ENCODE data around the gene AHRR. TPM values are rescaled to one million over a fixed set of nuclear protein-coding genes. Genes with fewer than 3 reads are reported as not detected.

AHRR gene
- polyA plus RNA-seq, 3 donors: 0.15 TPM; not detected in 1

DNA sequence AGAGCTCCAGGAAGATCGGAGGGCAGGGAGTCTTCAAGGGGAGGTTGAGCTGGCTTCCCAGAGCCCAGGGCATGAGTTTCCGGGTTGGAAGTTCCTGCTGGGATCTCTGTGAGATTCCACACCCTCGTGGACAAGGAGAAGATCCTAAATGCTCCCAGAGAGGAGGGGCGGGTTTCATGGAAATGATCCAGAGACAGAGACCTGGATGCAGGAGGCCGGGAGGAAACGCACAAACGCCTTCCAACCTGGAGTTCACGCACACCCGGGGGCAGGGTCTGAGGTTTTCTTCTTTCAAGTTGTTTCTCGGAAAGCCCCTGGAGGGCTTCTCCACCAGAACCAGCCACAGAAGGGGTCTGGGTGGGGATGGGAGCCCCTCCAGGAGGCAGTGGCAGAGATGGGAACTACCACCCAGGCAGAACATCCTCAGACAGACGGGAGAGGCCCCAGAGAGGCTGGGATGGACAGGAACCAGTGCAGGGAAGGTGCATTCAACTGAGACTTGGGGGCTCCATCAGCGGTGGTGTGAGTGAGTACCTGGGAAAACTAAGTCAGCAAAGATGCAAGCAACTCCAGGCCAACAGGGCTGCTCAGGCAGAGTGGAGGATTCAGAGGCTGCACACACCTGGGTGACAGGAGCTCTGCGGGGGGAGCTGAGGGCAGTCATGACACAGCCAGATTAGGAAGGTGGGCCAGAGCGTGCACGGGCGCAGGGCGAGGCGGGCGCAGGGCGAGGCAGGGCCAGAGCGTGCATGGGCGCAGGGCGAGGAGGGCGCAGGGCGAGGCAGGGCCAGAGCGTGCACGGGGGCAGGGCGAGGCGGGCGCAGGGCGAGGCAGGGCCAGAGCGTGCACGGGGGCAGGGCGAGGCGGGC, 69.3 kb downstream of the AHRR start:
- H3K36me3 ChIP-seq (replicated peaks in 1 of 2; ENCODE audit: control insufficient read depth in 1 of 2, insufficient read depth in 2 of 2, low read length in 2 of 2): no peaks in the 10 kb centered on the region
- peaks cover 0 to 16% of the 10 kb centered on the region in 2 donors for H3K4me1 ChIP-seq (ENCODE audit: control insufficient read depth in 1 of 2, insufficient read depth in 2 of 2, low read length in 2 of 2)
- Mint-ChIP-seq H3K36me3 (no peaks in the 10 kb centered on the region), H3K4me3 (peak overlapping the region in 1 of 2 donors; percentile 76), H3K9me3 (peaks cover under 1 to 10% (median 2%) of the 10 kb centered on the region in 7 donors), H3K27me3 (ENCODE audit: low read depth in 3 of 3) (peaks cover 0 to 2% (median 0%) of the 10 kb centered on the region in 3 donors), H3K4me1 (peaks cover 11% of the 10 kb centered on the region), H3K27ac (peak overlapping the region in 1 of 7 donors; percentile 70)
- H3K4me3 ChIP-seq (replicated peaks in 1 of 3; ENCODE audit: low read depth in 2 of 3, low read length in 3 of 3): no peak overlapping the region
- H3K27ac ChIP-seq (ENCODE audit: low read depth in 1 of 2, low read length in 2 of 2): no peak overlapping the region
- intact Hi-C loops (cut with micrococcal nuclease): no loop called here
- no peak for DNase-seq
- no peaks in the 10 kb centered on the region for H3K27me3 ChIP-seq (ENCODE audit: control insufficient read depth in 2 of 2, insufficient read depth in 2 of 2, low read length in 2 of 2)
- H4K20me1 ChIP-seq (ENCODE audit: insufficient read depth, low read length): no peaks in the 10 kb centered on the region
- H3K79me2 ChIP-seq (ENCODE audit: insufficient read depth, low read length): no peaks in the 10 kb centered on the region
- no peak overlapping the region for H2AFZ ChIP-seq (ENCODE audit: insufficient read depth, low read depth, low read length, poor library complexity, severe bottlenecking)
- 94% methylated on average over 28 of the region's 35 CpGs for WGBS (ENCODE audit: insufficient coverage)
- H3K4me2 ChIP-seq (replicated peaks; ENCODE audit: extremely low read depth, low read length, poor library complexity, severe bottlenecking): no peak overlapping the region
- H3K9ac ChIP-seq (ENCODE audit: insufficient read depth, low read length, poor library complexity, severe bottlenecking): no peak overlapping the region
- TF ChIP-seq, protein P1, sequence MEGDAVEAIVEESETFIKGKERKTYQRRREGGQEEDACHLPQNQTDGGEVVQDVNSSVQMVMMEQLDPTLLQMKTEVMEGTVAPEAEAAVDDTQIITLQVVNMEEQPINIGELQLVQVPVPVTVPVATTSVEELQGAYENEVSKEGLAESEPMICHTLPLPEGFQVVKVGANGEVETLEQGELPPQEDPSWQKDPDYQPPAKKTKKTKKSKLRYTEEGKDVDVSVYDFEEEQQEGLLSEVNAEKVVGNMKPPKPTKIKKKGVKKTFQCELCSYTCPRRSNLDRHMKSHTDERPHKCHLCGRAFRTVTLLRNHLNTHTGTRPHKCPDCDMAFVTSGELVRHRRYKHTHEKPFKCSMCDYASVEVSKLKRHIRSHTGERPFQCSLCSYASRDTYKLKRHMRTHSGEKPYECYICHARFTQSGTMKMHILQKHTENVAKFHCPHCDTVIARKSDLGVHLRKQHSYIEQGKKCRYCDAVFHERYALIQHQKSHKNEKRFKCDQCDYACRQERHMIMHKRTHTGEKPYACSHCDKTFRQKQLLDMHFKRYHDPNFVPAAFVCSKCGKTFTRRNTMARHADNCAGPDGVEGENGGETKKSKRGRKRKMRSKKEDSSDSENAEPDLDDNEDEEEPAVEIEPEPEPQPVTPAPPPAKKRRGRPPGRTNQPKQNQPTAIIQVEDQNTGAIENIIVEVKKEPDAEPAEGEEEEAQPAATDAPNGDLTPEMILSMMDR (IDR thresholded peaks at IDR 0.05): no peak
- H3K9me3 ChIP-seq (replicated peaks in 1 of 2; ENCODE audit: control insufficient read depth in 1 of 2, insufficient read depth in 1 of 2, low read length in 2 of 2): peaks cover 0 to 6% of the 10 kb centered on the region in 2 donors

DNA sequence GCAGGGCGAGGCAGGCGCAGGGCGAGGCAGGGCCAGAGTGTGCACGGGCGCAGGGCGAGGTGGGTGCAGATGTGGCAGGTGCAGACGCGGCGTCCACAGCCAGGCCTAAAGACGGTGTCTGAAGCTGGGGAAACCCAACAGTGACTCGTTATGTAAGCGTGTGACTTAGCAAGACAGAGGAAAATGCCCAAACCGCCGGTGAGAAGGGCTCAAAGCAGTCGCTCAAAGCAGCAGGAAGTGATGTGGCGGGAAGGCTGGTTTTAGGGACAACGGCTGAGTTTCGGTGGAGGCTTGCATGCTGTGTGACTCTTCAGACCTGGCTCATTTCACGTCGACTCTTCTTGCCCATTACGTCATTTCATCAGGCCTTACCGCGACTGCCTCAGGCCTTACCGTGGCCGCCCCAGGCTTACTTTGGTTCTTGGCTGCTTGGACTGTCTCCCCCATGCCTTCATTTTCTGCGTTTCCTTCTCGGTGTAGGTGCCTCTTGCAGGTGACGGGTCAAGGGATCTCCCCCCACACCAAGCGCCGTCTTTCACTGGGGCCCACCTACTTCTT, 71.0 kb downstream of the AHRR start:
- Mint-ChIP-seq H3K27ac (peak overlapping the region in 3 of 7 donors; percentile 27 to 88 (median 81)), H3K4me3 (peak overlapping the region in 1 of 2 donors; percentile 77), H3K9me3 (peaks cover 0 to 3% (median 0%) of the 10 kb centered on the region in 7 donors), H3K27me3 (ENCODE audit: low read depth in 3 of 3) (peaks cover 0 to 2% (median 2%) of the 10 kb centered on the region in 3 donors), H3K36me3 (no peaks in the 10 kb centered on the region), H3K4me1 (peaks cover 11% of the 10 kb centered on the region)
- H2AFZ ChIP-seq (ENCODE audit: insufficient read depth, low read depth, low read length, poor library complexity, severe bottlenecking): no peak overlapping the region
- H4K20me1 ChIP-seq (ENCODE audit: insufficient read depth, low read length): no peaks in the 10 kb centered on the region
- intact Hi-C loops (cut with micrococcal nuclease): no loop called here
- no peak overlapping the region for H3K9ac ChIP-seq (ENCODE audit: insufficient read depth, low read length, poor library complexity, severe bottlenecking)
- H3K79me2 ChIP-seq (ENCODE audit: insufficient read depth, low read length): no peaks in the 10 kb centered on the region
- TF ChIP-seq, protein P1 (IDR thresholded peaks at IDR 0.05): no peak
- DNase-seq: peak; percentile 45 to 98 (median 87)
- H3K36me3 ChIP-seq (replicated peaks in 1 of 2; ENCODE audit: control insufficient read depth in 1 of 2, insufficient read depth in 2 of 2, low read length in 2 of 2): no peaks in the 10 kb centered on the region
- H3K27me3 ChIP-seq (ENCODE audit: control insufficient read depth in 2 of 2, insufficient read depth in 2 of 2, low read length in 2 of 2): no peaks in the 10 kb centered on the region
- peaks cover 0 to 16% of the 10 kb centered on the region in 2 donors for H3K4me1 ChIP-seq (ENCODE audit: control insufficient read depth in 1 of 2, insufficient read depth in 2 of 2, low read length in 2 of 2)
- no peak overlapping the region for H3K4me2 ChIP-seq (replicated peaks; ENCODE audit: extremely low read depth, low read length, poor library complexity, severe bottlenecking)
- H3K4me3 ChIP-seq (replicated peaks in 1 of 3; ENCODE audit: low read depth in 2 of 3, low read length in 3 of 3): no peak overlapping the region
- no peaks in the 10 kb centered on the region for H3K9me3 ChIP-seq (replicated peaks in 1 of 2; ENCODE audit: control insufficient read depth in 1 of 2, insufficient read depth in 1 of 2, low read length in 2 of 2)
- WGBS (ENCODE audit: insufficient coverage): 23% methylated on average over 29 of the region's 30 CpGs
- H3K27ac ChIP-seq (ENCODE audit: low read depth in 1 of 2, low read length in 2 of 2): peak overlapping the region in 1 of 2 donors; percentile 0
